Measurements from ENCODE around the gene TMEM245.

DNA sequence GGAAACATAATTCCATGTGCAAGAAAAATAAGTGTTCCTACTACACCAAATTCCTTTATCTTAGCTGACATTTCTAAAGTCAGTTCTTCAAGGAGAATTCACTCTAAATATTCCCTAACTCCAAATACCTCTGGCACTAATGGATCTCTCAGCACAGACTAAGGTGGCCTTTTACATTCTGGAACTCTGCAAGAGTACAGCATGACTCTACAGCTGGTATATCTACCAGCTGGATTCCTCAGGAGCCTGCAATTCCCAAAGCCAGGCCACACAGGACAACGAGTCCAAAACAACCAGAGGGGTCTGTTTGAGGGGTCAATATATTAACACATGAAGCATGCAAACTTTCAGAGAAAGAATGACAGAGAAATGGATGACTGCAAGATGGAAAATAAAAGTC lies 27.2 kb downstream of the TMEM245 start:
- TF ChIP-seq, protein P1, sequence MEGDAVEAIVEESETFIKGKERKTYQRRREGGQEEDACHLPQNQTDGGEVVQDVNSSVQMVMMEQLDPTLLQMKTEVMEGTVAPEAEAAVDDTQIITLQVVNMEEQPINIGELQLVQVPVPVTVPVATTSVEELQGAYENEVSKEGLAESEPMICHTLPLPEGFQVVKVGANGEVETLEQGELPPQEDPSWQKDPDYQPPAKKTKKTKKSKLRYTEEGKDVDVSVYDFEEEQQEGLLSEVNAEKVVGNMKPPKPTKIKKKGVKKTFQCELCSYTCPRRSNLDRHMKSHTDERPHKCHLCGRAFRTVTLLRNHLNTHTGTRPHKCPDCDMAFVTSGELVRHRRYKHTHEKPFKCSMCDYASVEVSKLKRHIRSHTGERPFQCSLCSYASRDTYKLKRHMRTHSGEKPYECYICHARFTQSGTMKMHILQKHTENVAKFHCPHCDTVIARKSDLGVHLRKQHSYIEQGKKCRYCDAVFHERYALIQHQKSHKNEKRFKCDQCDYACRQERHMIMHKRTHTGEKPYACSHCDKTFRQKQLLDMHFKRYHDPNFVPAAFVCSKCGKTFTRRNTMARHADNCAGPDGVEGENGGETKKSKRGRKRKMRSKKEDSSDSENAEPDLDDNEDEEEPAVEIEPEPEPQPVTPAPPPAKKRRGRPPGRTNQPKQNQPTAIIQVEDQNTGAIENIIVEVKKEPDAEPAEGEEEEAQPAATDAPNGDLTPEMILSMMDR (conservative IDR thresholded peaks at IDR 0.05; ENCODE audit: low read length): no peak
- TF ChIP-seq EZH2phosphoT487 (IDR thresholded peaks at IDR 0.05; ENCODE audit: borderline replicate concordance, low read depth, low read length): no peak

Measured in OCI-LY7 (cell line).